Hepatocyte (in vitro differentiated cells): Measurements from ENCODE around the gene KHDRBS2.

Source experiments
- CTCF ChIP-seq: fragments of 200-600 bp; sonication (generic); IDR thresholded peaks from 2 replicates; pipeline ENCODE4 v1.5.1; 2016; ENCODE audit warnings: antibody characterized with exemption, mild to moderate bottlenecking; ENCODE audit not compliant: poor library complexity
- EZH2 ChIP-seq: fragments of 200-600 bp; sonication (generic); IDR thresholded peaks from 2 replicates; pipeline ENCODE4 v1.6.1; 2016; ENCODE audit warnings: antibody characterized with exemption, mild to moderate bottlenecking, borderline replicate concordance
- EZH2phosphoT487 ChIP-seq: fragments of 200-600 bp; sonication (generic); IDR thresholded peaks from one replicate; pipeline ENCODE4 v1.6.1; 2018; ENCODE audit warnings: antibody characterized with exemption, mild to moderate bottlenecking, low read depth, moderate library complexity; ENCODE audit not compliant: unreplicated experiment, severe bottlenecking

GRCh38 chr6:61810047-61810446, 476.0 kb downstream of the KHDRBS2 start:
- TF ChIP-seq EZH2 (no peak), CTCF (no peak), EZH2phosphoT487 (no peak)
